Type B pancreatic cell (in vitro differentiated cells): ENCODE measurements around the gene SWAP70. TPM values are rescaled to one million over a fixed set of nuclear protein-coding genes. Genes with fewer than 3 reads are reported as not detected.
"Not testable (repeated sequence)": the region's sequence is repeated elsewhere in the genome, so short reads cannot be mapped to it uniquely, and the experiment has no call there.

ENCODE experiments used
- DNase-seq: peaks from one replicate; pipeline ENCODE4 v3.0.0; 2021; ENCODE audit warnings: mixed read lengths; ENCODE audit not compliant: unreplicated experiment; ENCODE audit errors: extremely low spot score
- H3K27ac Mint-ChIP-seq: 2 replicates; pipeline ENCODE4 v1.8.0; 2021; ENCODE audit warnings: mild to moderate bottlenecking, mixed read lengths
- H3K27me3 Mint-ChIP-seq: 2 replicates; pipeline ENCODE4 v1.8.0; 2021; ENCODE audit warnings: mixed read lengths
- H3K36me3 Mint-ChIP-seq: 2 replicates; pipeline ENCODE4 v1.8.0; 2021; ENCODE audit warnings: mixed read lengths
- H3K4me1 Mint-ChIP-seq: one replicate; pipeline ENCODE4 v1.8.0; 2021; ENCODE audit warnings: mixed read lengths; ENCODE audit not compliant: unreplicated experiment
- H3K4me3 Mint-ChIP-seq: 2 replicates; pipeline ENCODE4 v1.8.0; 2021; ENCODE audit warnings: mild to moderate bottlenecking, mixed read lengths
- H3K9me3 Mint-ChIP-seq: 2 replicates; pipeline ENCODE4 v1.8.0; 2021; ENCODE audit warnings: mixed read lengths
- CTCF ChIP-seq: fragments of 200-600 bp; sonication (generic); conservative IDR thresholded peaks from 2 replicates; pipeline ENCODE4 v1.5.0; 2021; ENCODE audit warnings: antibody characterized with exemption, mild to moderate bottlenecking
- total RNA-seq: library from RNA; stranded (reverse); gene quantifications from 2 replicates; pipeline ENCODE4 v1.2.1, GENCODE V29; 2021; ENCODE audit warnings: low replicate concordance

SWAP70 gene
- total RNA-seq, 1 donor from 2014 or later = 18.8 TPM

- Mint-ChIP-seq H3K4me1 (peaks cover 17% of the 10 kb centered on the region), H3K9me3 (no peaks in the 10 kb centered on the region), H3K4me3 (no peak overlapping the region), H3K27me3 (no peaks in the 10 kb centered on the region), H3K36me3 (peaks cover 6% of the 10 kb centered on the region), H3K27ac (no peak overlapping the region)
- no peak for TF ChIP-seq CTCF
- no peak for DNase-seq
Observed at GRCh38 chr11:9700105-9700801, 36.4 kb downstream of the SWAP70 start.

- Mint-ChIP-seq H3K27ac (peak overlapping the region; percentile 17), H3K4me1 (peaks cover 17% of the 10 kb centered on the region), H3K27me3 (no peaks in the 10 kb centered on the region), H3K9me3 (no peaks in the 10 kb centered on the region), H3K4me3 (no peak overlapping the region), H3K36me3 (no peaks in the 10 kb centered on the region)
- DNase-seq = no peak
- TF ChIP-seq CTCF = no peak
Observed at GRCh38 chr11:9701799-9702198, 37.9 kb downstream of the SWAP70 start.

- H3K9me3 Mint-ChIP-seq = no peaks in the 10 kb centered on the region
- TF ChIP-seq CTCF = no peak
- DNase-seq = no peak
- no peaks in the 10 kb centered on the region for H3K36me3 Mint-ChIP-seq
- peaks cover 17% of the 10 kb centered on the region for H3K4me1 Mint-ChIP-seq
- H3K27ac Mint-ChIP-seq = no peak overlapping the region
- H3K4me3 Mint-ChIP-seq = no peak overlapping the region
- no peaks in the 10 kb centered on the region for H3K27me3 Mint-ChIP-seq
Observed at GRCh38 chr11:9703280-9703679, 39.4 kb downstream of the SWAP70 start.

GRCh38 chr11:9704037-9704436 lies 40.2 kb downstream of the SWAP70 start:
- no peak for DNase-seq

GRCh38 chr11:9704620-9705019 lies 40.7 kb downstream of the SWAP70 start:
- TF ChIP-seq CTCF = no peak
- H3K27me3 Mint-ChIP-seq = no peaks in the 10 kb centered on the region
- no peak overlapping the region for H3K27ac Mint-ChIP-seq

More at GRCh38 chr11:9704037-9704436, 40.2 kb downstream of the SWAP70 start:
- Mint-ChIP-seq H3K36me3 (no peaks in the 10 kb centered on the region), H3K4me1 (peaks cover 17% of the 10 kb centered on the region), H3K27ac (no peak overlapping the region), H3K9me3 (no peaks in the 10 kb centered on the region), H3K4me3 (no peak overlapping the region), H3K27me3 (no peaks in the 10 kb centered on the region)
- TF ChIP-seq CTCF = no peak

GRCh38 chr11:9705361-9705760 lies 41.5 kb downstream of the SWAP70 start:
- not testable (repeated sequence) for H3K27ac Mint-ChIP-seq

More at GRCh38 chr11:9704620-9705019, 40.7 kb downstream of the SWAP70 start:
- Mint-ChIP-seq H3K36me3 (no peaks in the 10 kb centered on the region), H3K4me3 (no peak overlapping the region), H3K9me3 (no peaks in the 10 kb centered on the region), H3K4me1 (peaks cover 17% of the 10 kb centered on the region)
- DNase-seq = no peak

More at GRCh38 chr11:9705361-9705760, 41.5 kb downstream of the SWAP70 start:
- H3K36me3 Mint-ChIP-seq, H3K27me3 Mint-ChIP-seq, H3K4me3 Mint-ChIP-seq, DNase-seq, H3K9me3 Mint-ChIP-seq: not testable (repeated sequence)
- H3K4me1 Mint-ChIP-seq = peaks cover 14% of the 10 kb centered on the region
